Activated naive CD4-positive, alpha-beta T cell treated with anti-CD3 and anti-CD28 coated beads, Interleukin-2, amount 50 U/mL, for 72 hours (primary cell): Measurements from ENCODE around the gene SLC23A1. TPM values are rescaled to one million over a fixed set of nuclear protein-coding genes. Genes with fewer than 3 reads are reported as not detected.
"Not testable (repeated sequence)": the region's sequence is repeated elsewhere in the genome, so short reads cannot be mapped to it uniquely, and the experiment has no call there.

Experiments used
- ATAC-seq, 2 donors: fragments of 150-1000 bp; cut with Tn5 transposase; 2 replicates each; pipeline ENCODE4 v1.10.0; 2021; ENCODE audit warnings: mild to moderate bottlenecking in 2 of 2, moderate library complexity in 2 of 2
- DNase-seq, 2 donors: peaks; one replicate each; pipeline ENCODE4 v3.0.0; 2021 to 2022; ENCODE audit warnings: low spot score in 2 of 2
- H3K27ac Mint-ChIP-seq, 2 donors: one replicate each; pipeline ENCODE4 v1.8.0; 2022; ENCODE audit warnings: mild to moderate bottlenecking in 2 of 2, mixed read lengths in 2 of 2
- H3K36me3 Mint-ChIP-seq, 2 donors: one replicate each; pipeline ENCODE4 v1.8.0; 2022; ENCODE audit warnings: mixed read lengths in 2 of 2
- H3K9me3 Mint-ChIP-seq, 2 donors: one replicate each; pipeline ENCODE4 v1.8.0; 2022; ENCODE audit warnings: mixed read lengths in 2 of 2
- total RNA-seq, 2 donors: library from RNA; stranded (reverse); gene quantifications; one replicate each; pipeline ENCODE4 v1.2.3, GENCODE V29; 2022

The SLC23A1 gene
- total RNA-seq, 2 donors from 2014 or later = 0.25 to 2.3 TPM

- Mint-ChIP-seq H3K27ac (no peak overlapping the region), H3K36me3 (peaks cover 9 to 31% of the 10 kb centered on the region in 2 donors), H3K9me3 (no peaks in the 10 kb centered on the region)
- ATAC-seq (no peak), DNase-seq (peak in 1 of 2 donors; percentile 31)
Measured at GRCh38 chr5:139410993-139411828, 28.1 kb upstream of the SLC23A1 start.

GRCh38 chr5:139410121-139410992 lies 27.3 kb upstream of the SLC23A1 start:
- ATAC-seq (no peak), DNase-seq (peak in 1 of 2 donors; percentile 3)
- Mint-ChIP-seq H3K36me3 (peaks cover 9 to 25% of the 10 kb centered on the region in 2 donors), H3K27ac (no peak overlapping the region), H3K9me3 (no peaks in the 10 kb centered on the region)

- ATAC-seq, H3K27ac Mint-ChIP-seq, H3K9me3 Mint-ChIP-seq: not testable (repeated sequence)
- DNase-seq = peak in 1 of 2 donors; percentile 9
- peaks cover 9 to 25% of the 10 kb centered on the region in 2 donors for H3K36me3 Mint-ChIP-seq
Measured at GRCh38 chr5:139409116-139409515, 26.0 kb upstream of the SLC23A1 start.

- peaks cover 6 to 16% of the 10 kb centered on the region in 2 donors for H3K36me3 Mint-ChIP-seq
Measured at GRCh38 chr5:139408191-139408590, 25.1 kb upstream of the SLC23A1 start.

GRCh38 chr5:139407517-139407916 lies 24.4 kb upstream of the SLC23A1 start:
- ATAC-seq (no peak), DNase-seq (no peak)
- Mint-ChIP-seq H3K9me3 (no peaks in the 10 kb centered on the region), H3K27ac (peak overlapping the region; percentile 6 to 33), H3K36me3 (peaks cover 0 to 9% of the 10 kb centered on the region in 2 donors)

More at GRCh38 chr5:139408191-139408590, 25.1 kb upstream of the SLC23A1 start:
- H3K27ac Mint-ChIP-seq = peak overlapping the region in 1 of 2 donors; percentile 6
- ATAC-seq (no peak), DNase-seq (no peak)
- H3K9me3 Mint-ChIP-seq = no peaks in the 10 kb centered on the region

- H3K27ac Mint-ChIP-seq = peak overlapping the region in 1 of 2 donors; percentile 6
- DNase-seq (no peak), ATAC-seq (no peak)
- no peaks in the 10 kb centered on the region for H3K9me3 Mint-ChIP-seq
- peaks cover 0 to 7% of the 10 kb centered on the region in 2 donors for H3K36me3 Mint-ChIP-seq
Measured at GRCh38 chr5:139406963-139407362, 23.9 kb upstream of the SLC23A1 start.

- Mint-ChIP-seq H3K27ac (peak overlapping the region; percentile 92 to 98), H3K9me3 (no peaks in the 10 kb centered on the region), H3K36me3 (peaks cover 0 to under 1% of the 10 kb centered on the region in 2 donors)
- DNase-seq (no peak), ATAC-seq (no peak)
Measured at GRCh38 chr5:139404484-139404840, 21.4 kb upstream of the SLC23A1 start.

- peak; percentile 97 for DNase-seq
- ATAC-seq = peak; percentile 94
- peak within 1 kb of the TSS; percentile 92 to 98 for H3K27ac Mint-ChIP-seq
- H3K9me3 Mint-ChIP-seq = no peaks in the 10 kb centered on the region
- H3K36me3 Mint-ChIP-seq = peaks cover 0 to 5% of the 10 kb centered on the region in 2 donors
Measured at GRCh38 chr5:139403787-139404483, 20.8 kb upstream of the SLC23A1 start, which contains the start of gene SPATA24. Gene SPATA24, minus strand, starts transcription at chr5:139404089. Its CDS starts 29 bp downstream, at chr5:139404060.

GRCh38 chr5:139403418-139403786 lies 20.3 kb upstream of the SLC23A1 start:
- Mint-ChIP-seq H3K9me3 (no peaks in the 10 kb centered on the region), H3K36me3 (peaks cover 0 to 5% of the 10 kb centered on the region in 2 donors)

GRCh38 chr5:139402561-139403158 lies 19.6 kb upstream of the SLC23A1 start:
- ATAC-seq = no peak
- H3K36me3 Mint-ChIP-seq = peaks cover 0 to 5% of the 10 kb centered on the region in 2 donors
- H3K9me3 Mint-ChIP-seq = no peaks in the 10 kb centered on the region
- DNase-seq = peak in 1 of 2 donors; percentile 26
- H3K27ac Mint-ChIP-seq = peak overlapping the region; percentile 24 to 92

More at GRCh38 chr5:139403418-139403786, 20.3 kb upstream of the SLC23A1 start:
- ATAC-seq (peak in 1 of 2 donors; percentile 0), DNase-seq (no peak)
- H3K27ac Mint-ChIP-seq = peak overlapping the region; percentile 92 to 98

GRCh38 chr5:139401546-139401945 lies 18.4 kb upstream of the SLC23A1 start:
- Mint-ChIP-seq H3K27ac (no peak overlapping the region), H3K9me3 (no peaks in the 10 kb centered on the region), H3K36me3 (peaks cover 5 to 9% of the 10 kb centered on the region in 2 donors)
- DNase-seq (no peak), ATAC-seq (no peak)

- no peak for DNase-seq
- Mint-ChIP-seq H3K27ac (no peak overlapping the region), H3K36me3 (peaks cover 5 to 13% of the 10 kb centered on the region in 2 donors), H3K9me3 (no peaks in the 10 kb centered on the region)
- ATAC-seq = no peak
Measured at GRCh38 chr5:139399501-139400121, 16.5 kb upstream of the SLC23A1 start.

GRCh38 chr5:139397921-139398320 lies 14.8 kb upstream of the SLC23A1 start:
- no peak for DNase-seq
- Mint-ChIP-seq H3K27ac (peak overlapping the region; percentile 48 to 55), H3K36me3 (peaks cover 11 to 19% of the 10 kb centered on the region in 2 donors), H3K9me3 (no peaks in the 10 kb centered on the region)
- ATAC-seq = no peak

GRCh38 chr5:139396691-139397090 lies 13.6 kb upstream of the SLC23A1 start:
- no peak for DNase-seq
- peaks cover 17 to 27% of the 10 kb centered on the region in 2 donors for H3K36me3 Mint-ChIP-seq
- no peak overlapping the region for H3K27ac Mint-ChIP-seq
- no peak for ATAC-seq
- H3K9me3 Mint-ChIP-seq = no peaks in the 10 kb centered on the region

GRCh38 chr5:139395844-139396640 lies 12.9 kb upstream of the SLC23A1 start:
- H3K36me3 Mint-ChIP-seq = peaks cover 22 to 30% of the 10 kb centered on the region in 2 donors
- ATAC-seq (no peak), DNase-seq (no peak)
- no peak overlapping the region for H3K27ac Mint-ChIP-seq
- H3K9me3 Mint-ChIP-seq = no peaks in the 10 kb centered on the region
